HG03442 (cell line): Measurements from ENCODE around the gene TRPM1.
A peak's percentile ranks its signal among the peaks of the same experiment; 100 is the strongest.

Experiments
- ATAC-seq: cut with Tn5 transposase; IDR thresholded peaks from one replicate; pipeline ENCODE4 v1.9.1; 2021; ENCODE audit warnings: mild to moderate bottlenecking, moderate library complexity; ENCODE audit not compliant: unreplicated experiment

TRPM1 gene

GRCh38 chr15:31021067-31021665 is 80.4 kb downstream of the TRPM1 start:
- no peak for ATAC-seq

GRCh38 chr15:31020542-31020941 is 81.0 kb downstream of the TRPM1 start:
- no peak for ATAC-seq

GRCh38 chr15:31019986-31020385 is 81.5 kb downstream of the TRPM1 start:
- ATAC-seq, result no peak

- ATAC-seq, result no peak
These were observed 84.2 kb downstream of the TRPM1 start for GRCh38 chr15:31017311-31017710.

- ATAC-seq, result no peak
These were observed 85.0 kb downstream of the TRPM1 start for GRCh38 chr15:31016446-31016915.

- no peak for ATAC-seq
These were observed 87.0 kb downstream of the TRPM1 start for GRCh38 chr15:31014608-31014925.

GRCh38 chr15:31013863-31014607 is 87.5 kb downstream of the TRPM1 start:
- ATAC-seq, result peak; percentile 73

- ATAC-seq, result no peak
These were observed 89.1 kb downstream of the TRPM1 start for GRCh38 chr15:31012455-31012854.

GRCh38 chr15:31010036-31010435 is 91.5 kb downstream of the TRPM1 start:
- no peak for ATAC-seq

GRCh38 chr15:31005660-31006059 is 95.9 kb downstream of the TRPM1 start:
- no peak for ATAC-seq

GRCh38 chr15:31004220-31004733 is 97.2 kb downstream of the TRPM1 start:
- peak; percentile 83 for ATAC-seq

- no peak for ATAC-seq
These were observed 99.8 kb downstream of the TRPM1 start for GRCh38 chr15:31001702-31002101.

- no peak for ATAC-seq
These were observed 101.8 kb downstream of the TRPM1 start for GRCh38 chr15:30999729-31000128.

GRCh38 chr15:30997270-30997669 is 104.3 kb downstream of the TRPM1 start:
- no peak for ATAC-seq

GRCh38 chr15:30992249-30992864 is 109.2 kb downstream of the TRPM1 start:
- ATAC-seq, result no peak

- peak; percentile 82 for ATAC-seq
These were observed 110.0 kb downstream of the TRPM1 start, which contains the start of gene MTMR10 for GRCh38 chr15:30991255-30992235. MTMR10 (minus strand) TSS chr15:30991628; CDS start chr15:30991506, 122 bp downstream.

- no peak for ATAC-seq
These were observed 110.9 kb downstream of the TRPM1 start for GRCh38 chr15:30990446-30991254.

GRCh38 chr15:30990036-30990435 is 111.5 kb downstream of the TRPM1 start:
- no peak for ATAC-seq

- no peak for ATAC-seq
These were observed 116.4 kb downstream of the TRPM1 start for GRCh38 chr15:30985081-30985531.

- no peak for ATAC-seq
These were observed 117.0 kb downstream of the TRPM1 start for GRCh38 chr15:30984542-30984941.
